GM12892 (cell line): ENCODE data around the gene PLD1.
A peak's percentile ranks its signal among the peaks of the same experiment; 100 is the strongest.
"Not testable (repeated sequence)": the region's sequence is repeated elsewhere in the genome, so short reads cannot be mapped to it uniquely, and the experiment has no call there.

Experiments
- DNase-seq: peaks from one replicate; pipeline ENCODE4 v3.0.0; 2011; ENCODE audit not compliant: insufficient read length
- FAIRE-seq: peaks from 2 replicates; lab custom pipeline; 2011; peaks lifted over from hg19 to GRCh38; lab: Jason Lieb, UNC
- POLR2A ChIP-seq: IDR thresholded peaks from 2 replicates; pipeline ENCODE4 v1.6.1; 2011; ENCODE audit warnings: low read depth, low read length, control low read depth
- POLR2AphosphoS5 ChIP-seq: IDR thresholded peaks from 2 replicates; pipeline ENCODE4 v1.6.1; 2011; ENCODE audit warnings: low read depth, low read length, control low read depth
- TAF1 ChIP-seq: IDR thresholded peaks from 2 replicates; pipeline ENCODE4 v1.6.1; 2011; ENCODE audit warnings: low read depth, mild to moderate bottlenecking, control low read depth, low read length, borderline replicate concordance

PLD1 gene

GRCh38 chr3:171653701-171654100 lies 156.6 kb downstream of the PLD1 start:
- no peak for FAIRE-seq
- TF ChIP-seq POLR2A: no peak
- TF ChIP-seq POLR2AphosphoS5: no peak
- TF ChIP-seq TAF1: no peak
- DNase-seq: no peak

- no peak for FAIRE-seq
- DNase-seq: no peak
- TF ChIP-seq POLR2AphosphoS5 (no peak), TAF1 (no peak), POLR2A (no peak)
Observed at GRCh38 chr3:171652932-171653331, 157.4 kb downstream of the PLD1 start.

GRCh38 chr3:171649911-171650592 lies 160.2 kb downstream of the PLD1 start:
- DNase-seq (no peak), FAIRE-seq (no peak)
- no peak for TF ChIP-seq POLR2A

GRCh38 chr3:171649267-171649666 lies 161.0 kb downstream of the PLD1 start:
- no peak for FAIRE-seq
- TF ChIP-seq POLR2AphosphoS5 (no peak), POLR2A (no peak), TAF1 (no peak)
- no peak for DNase-seq

- DNase-seq: no peak
- TF ChIP-seq POLR2A (no peak), TAF1 (no peak), POLR2AphosphoS5 (no peak)
- no peak for FAIRE-seq
Observed at GRCh38 chr3:171648069-171648468, 162.2 kb downstream of the PLD1 start.

- FAIRE-seq: peak; percentile 36
- no peak for TF ChIP-seq TAF1
- no peak for TF ChIP-seq POLR2AphosphoS5
- TF ChIP-seq POLR2A: no peak
- no peak for DNase-seq
Observed at GRCh38 chr3:171646357-171647133, 163.7 kb downstream of the PLD1 start.

GRCh38 chr3:171644681-171645080 lies 165.6 kb downstream of the PLD1 start:
- no peak for FAIRE-seq
- TF ChIP-seq POLR2A: no peak
- no peak for DNase-seq

GRCh38 chr3:171643681-171644080 lies 166.6 kb downstream of the PLD1 start:
- TF ChIP-seq POLR2A: no peak
- TF ChIP-seq POLR2AphosphoS5: no peak
- TF ChIP-seq TAF1: no peak
- DNase-seq (no peak), FAIRE-seq (no peak)

- DNase-seq: no peak
- FAIRE-seq: peak; percentile 50
- TF ChIP-seq POLR2A (no peak), POLR2AphosphoS5 (no peak), TAF1 (no peak)
Observed at GRCh38 chr3:171643033-171643432, 167.2 kb downstream of the PLD1 start.

GRCh38 chr3:171640520-171641412 lies 169.5 kb downstream of the PLD1 start:
- no peak for TF ChIP-seq TAF1
- no peak for TF ChIP-seq POLR2A
- TF ChIP-seq POLR2AphosphoS5: no peak

GRCh38 chr3:171636666-171637065 lies 173.6 kb downstream of the PLD1 start:
- FAIRE-seq (no peak), DNase-seq (no peak)
- TF ChIP-seq POLR2A (no peak), TAF1 (no peak), POLR2AphosphoS5 (no peak)

More at GRCh38 chr3:171640520-171641412, 169.5 kb downstream of the PLD1 start:
- DNase-seq: no peak
- FAIRE-seq: no peak

GRCh38 chr3:171632766-171633165 lies 177.5 kb downstream of the PLD1 start:
- FAIRE-seq (no peak), DNase-seq (no peak)
- no peak for TF ChIP-seq POLR2AphosphoS5
- no peak for TF ChIP-seq TAF1

- not testable (repeated sequence) for FAIRE-seq, DNase-seq
Observed at GRCh38 chr3:171626799-171627198, 183.5 kb downstream of the PLD1 start.
